Measurements from ENCODE around the gene WBP11.

- TF ChIP-seq KMT2B (CRISPR knock-in tag; IDR thresholded peaks at IDR 0.05) (no peak), AGO1 (IDR thresholded peaks at IDR 0.05; ENCODE audit: low read depth, low read length, poor library complexity, severe bottlenecking) (no peak), RXRB (CRISPR knock-in tag; IDR thresholded peaks at IDR 0.05; ENCODE audit: borderline replicate concordance) (no peak), MAZ (IDR thresholded peaks at IDR 0.05; ENCODE audit: borderline replicate concordance, low read depth, low read length) (no peak), MAZ (CRISPR knock-in tag; IDR thresholded peaks at IDR 0.05; ENCODE audit: low read depth) (no peak)
- TF ChIP-seq, protein P1, sequence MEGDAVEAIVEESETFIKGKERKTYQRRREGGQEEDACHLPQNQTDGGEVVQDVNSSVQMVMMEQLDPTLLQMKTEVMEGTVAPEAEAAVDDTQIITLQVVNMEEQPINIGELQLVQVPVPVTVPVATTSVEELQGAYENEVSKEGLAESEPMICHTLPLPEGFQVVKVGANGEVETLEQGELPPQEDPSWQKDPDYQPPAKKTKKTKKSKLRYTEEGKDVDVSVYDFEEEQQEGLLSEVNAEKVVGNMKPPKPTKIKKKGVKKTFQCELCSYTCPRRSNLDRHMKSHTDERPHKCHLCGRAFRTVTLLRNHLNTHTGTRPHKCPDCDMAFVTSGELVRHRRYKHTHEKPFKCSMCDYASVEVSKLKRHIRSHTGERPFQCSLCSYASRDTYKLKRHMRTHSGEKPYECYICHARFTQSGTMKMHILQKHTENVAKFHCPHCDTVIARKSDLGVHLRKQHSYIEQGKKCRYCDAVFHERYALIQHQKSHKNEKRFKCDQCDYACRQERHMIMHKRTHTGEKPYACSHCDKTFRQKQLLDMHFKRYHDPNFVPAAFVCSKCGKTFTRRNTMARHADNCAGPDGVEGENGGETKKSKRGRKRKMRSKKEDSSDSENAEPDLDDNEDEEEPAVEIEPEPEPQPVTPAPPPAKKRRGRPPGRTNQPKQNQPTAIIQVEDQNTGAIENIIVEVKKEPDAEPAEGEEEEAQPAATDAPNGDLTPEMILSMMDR (CRISPR knock-in tag; IDR thresholded peaks at IDR 0.05): no peak
Measured at GRCh38 chr12:14833952-14834351, 30.7 kb upstream of the WBP11 start.
